HG03558 (cell line): ENCODE data around the gene PTPRN2.
"Not testable (repeated sequence)": the region's sequence is repeated elsewhere in the genome, so short reads cannot be mapped to it uniquely, and the experiment has no call there.

Experiments used
- ATAC-seq: cut with Tn5 transposase; IDR thresholded peaks from one replicate; pipeline ENCODE4 v1.9.1; 2021; ENCODE audit warnings: moderate number of reproducible peaks; ENCODE audit not compliant: unreplicated experiment; ENCODE audit errors: extremely low read depth

The PTPRN2 gene

GRCh38 chr7:157609516-157609915 lies 978.1 kb downstream of the PTPRN2 start:
- ATAC-seq = no peak

GRCh38 chr7:157607218-157607617 lies 980.4 kb downstream of the PTPRN2 start:
- ATAC-seq = no peak

GRCh38 chr7:157606140-157606539 lies 981.5 kb downstream of the PTPRN2 start:
- no peak for ATAC-seq

- ATAC-seq = no peak
Measured at GRCh38 chr7:157605638-157606037, 982.0 kb downstream of the PTPRN2 start.

GRCh38 chr7:157604661-157605381 lies 982.8 kb downstream of the PTPRN2 start:
- no peak for ATAC-seq

- ATAC-seq = no peak
Measured at GRCh38 chr7:157603716-157604115, 983.9 kb downstream of the PTPRN2 start.

- no peak for ATAC-seq
Measured at GRCh38 chr7:157603005-157603404, 984.6 kb downstream of the PTPRN2 start.

- no peak for ATAC-seq
Measured at GRCh38 chr7:157602581-157602980, 985.0 kb downstream of the PTPRN2 start.

- no peak for ATAC-seq
Measured at GRCh38 chr7:157602156-157602555, 985.5 kb downstream of the PTPRN2 start.

- no peak for ATAC-seq
Measured at GRCh38 chr7:157601530-157601929, 986.1 kb downstream of the PTPRN2 start.

GRCh38 chr7:157599491-157599890 lies 988.1 kb downstream of the PTPRN2 start:
- ATAC-seq = no peak

- no peak for ATAC-seq
Measured at GRCh38 chr7:157597562-157597961, 990.1 kb downstream of the PTPRN2 start.

- ATAC-seq = no peak
Measured at GRCh38 chr7:157596881-157597280, 990.7 kb downstream of the PTPRN2 start.

- ATAC-seq = no peak
Measured at GRCh38 chr7:157596471-157596870, 991.2 kb downstream of the PTPRN2 start.

- no peak for ATAC-seq
Measured at GRCh38 chr7:157596026-157596425, 991.6 kb downstream of the PTPRN2 start.

- no peak for ATAC-seq
Measured at GRCh38 chr7:157595086-157595855, 992.4 kb downstream of the PTPRN2 start.

GRCh38 chr7:157594306-157594705 lies 993.3 kb downstream of the PTPRN2 start:
- no peak for ATAC-seq

- ATAC-seq = no peak
Measured at GRCh38 chr7:157593541-157593940, 994.1 kb downstream of the PTPRN2 start.

- ATAC-seq = not testable (repeated sequence)
Measured at GRCh38 chr7:157592636-157593320, 994.8 kb downstream of the PTPRN2 start.

- no peak for ATAC-seq
Measured at GRCh38 chr7:157590526-157590925, 997.1 kb downstream of the PTPRN2 start.

GRCh38 chr7:157589680-157590079 lies 997.9 kb downstream of the PTPRN2 start:
- no peak for ATAC-seq
